GM20000 (cell line): Measurements from ENCODE around the gene MTA1.

Experiments used
- DNase-seq: peaks from one replicate; pipeline ENCODE4 v3.0.0; 2012; ENCODE audit warnings: low spot score
- TF ChIP-seq, protein P1 (sequence below): IDR thresholded peaks from 2 replicates; pipeline ENCODE4 v1.5.1; 2012; ENCODE audit warnings: mild to moderate bottlenecking, control low read depth; ENCODE audit errors: extremely low read depth, missing control alignments

The MTA1 gene

GRCh38 chr14:105447651-105448640 is 28.3 kb downstream of the MTA1 start:
- DNase-seq = no peak
- TF ChIP-seq, protein P1, sequence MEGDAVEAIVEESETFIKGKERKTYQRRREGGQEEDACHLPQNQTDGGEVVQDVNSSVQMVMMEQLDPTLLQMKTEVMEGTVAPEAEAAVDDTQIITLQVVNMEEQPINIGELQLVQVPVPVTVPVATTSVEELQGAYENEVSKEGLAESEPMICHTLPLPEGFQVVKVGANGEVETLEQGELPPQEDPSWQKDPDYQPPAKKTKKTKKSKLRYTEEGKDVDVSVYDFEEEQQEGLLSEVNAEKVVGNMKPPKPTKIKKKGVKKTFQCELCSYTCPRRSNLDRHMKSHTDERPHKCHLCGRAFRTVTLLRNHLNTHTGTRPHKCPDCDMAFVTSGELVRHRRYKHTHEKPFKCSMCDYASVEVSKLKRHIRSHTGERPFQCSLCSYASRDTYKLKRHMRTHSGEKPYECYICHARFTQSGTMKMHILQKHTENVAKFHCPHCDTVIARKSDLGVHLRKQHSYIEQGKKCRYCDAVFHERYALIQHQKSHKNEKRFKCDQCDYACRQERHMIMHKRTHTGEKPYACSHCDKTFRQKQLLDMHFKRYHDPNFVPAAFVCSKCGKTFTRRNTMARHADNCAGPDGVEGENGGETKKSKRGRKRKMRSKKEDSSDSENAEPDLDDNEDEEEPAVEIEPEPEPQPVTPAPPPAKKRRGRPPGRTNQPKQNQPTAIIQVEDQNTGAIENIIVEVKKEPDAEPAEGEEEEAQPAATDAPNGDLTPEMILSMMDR = no peak

DNA sequence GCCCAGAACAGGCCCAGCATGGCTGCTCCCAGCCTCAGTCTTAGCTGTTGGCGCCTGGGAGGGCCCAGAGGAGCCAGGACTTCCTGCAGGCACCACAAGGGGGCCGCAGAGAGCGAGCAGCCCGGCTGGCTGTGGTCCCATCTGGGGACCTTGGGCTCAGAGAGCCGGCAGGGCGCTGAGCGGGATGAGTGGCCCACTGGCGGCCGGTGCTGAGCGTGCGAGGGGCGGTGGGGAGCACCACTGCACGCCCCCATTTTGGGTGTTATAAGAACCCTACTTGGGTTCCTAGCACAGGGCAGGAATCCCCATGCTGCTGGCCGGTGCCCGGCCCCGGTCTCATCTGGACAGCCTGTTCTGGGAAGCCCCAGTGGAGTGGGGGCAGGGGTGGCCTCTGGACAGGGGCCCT is 29.1 kb downstream of the MTA1 start:
- peak; percentile 89 for DNase-seq
- TF ChIP-seq, protein P1 = peak; percentile 74

DNA sequence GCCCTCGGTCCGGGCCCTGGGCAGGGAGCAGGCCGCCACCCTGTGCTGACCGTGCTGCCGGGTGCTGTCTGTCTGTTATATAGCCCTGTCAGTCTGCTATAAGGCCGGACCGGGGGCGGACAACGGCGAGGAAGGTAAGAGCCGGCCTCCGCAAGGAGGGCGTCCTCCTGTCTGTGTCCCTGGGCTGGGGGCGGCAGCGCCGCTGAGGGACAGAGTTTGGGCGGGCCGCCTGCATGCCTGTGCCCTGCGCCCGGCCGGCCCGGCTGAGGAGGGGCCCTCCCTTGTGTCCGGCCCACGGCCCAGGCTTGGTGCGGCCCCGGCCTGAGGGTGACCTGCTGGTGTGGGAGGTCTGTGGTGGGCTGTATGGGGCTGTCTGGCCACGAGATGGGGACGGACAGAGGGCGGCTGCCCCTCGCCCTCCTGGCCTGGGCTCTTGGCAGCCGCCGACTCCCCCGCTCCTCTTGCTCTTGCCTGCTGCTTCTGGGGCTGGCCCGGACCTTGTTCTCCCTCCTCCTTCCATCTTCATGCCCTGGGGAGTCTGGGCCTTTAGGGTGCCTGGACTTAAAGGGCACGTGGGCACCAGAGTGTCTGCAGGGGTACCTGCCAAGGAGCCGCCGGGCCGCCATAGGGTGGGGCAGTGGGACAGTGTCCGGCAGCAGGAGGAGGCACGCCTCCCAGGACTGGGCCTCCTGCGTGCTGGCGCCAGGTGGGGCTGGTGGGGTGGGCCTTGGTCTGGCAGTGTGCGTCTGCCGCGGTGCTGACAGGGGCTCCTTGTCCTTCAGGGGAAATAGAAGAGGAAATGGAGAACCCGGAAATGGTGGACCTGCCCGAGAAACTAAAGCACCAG is 29.9 kb downstream of the MTA1 start:
- DNase-seq = no peak

DNA sequence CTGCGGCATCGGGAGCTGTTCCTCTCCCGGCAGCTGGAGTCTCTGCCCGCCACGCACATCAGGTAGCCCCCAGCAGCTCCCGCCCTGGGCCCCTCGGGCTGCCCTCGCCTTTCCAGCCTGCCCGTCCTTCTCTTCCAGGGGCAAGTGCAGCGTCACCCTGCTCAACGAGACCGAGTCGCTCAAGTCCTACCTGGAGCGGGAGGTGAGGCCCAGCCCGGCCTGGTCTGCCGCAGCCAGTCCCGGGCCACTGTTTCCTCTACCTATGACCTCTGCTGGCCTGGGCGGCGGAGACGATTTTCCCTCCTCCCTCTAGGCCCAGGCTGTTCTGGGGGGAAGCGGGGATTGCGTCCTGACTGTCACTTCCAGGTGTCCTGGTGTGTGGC is 30.5 kb downstream of the MTA1 start:
- no peak for DNase-seq
- TF ChIP-seq, protein P1 = no peak

More for the DNA sequence above, 29.9 kb downstream of the MTA1 start:
- TF ChIP-seq, protein P1 = no peak

DNA sequence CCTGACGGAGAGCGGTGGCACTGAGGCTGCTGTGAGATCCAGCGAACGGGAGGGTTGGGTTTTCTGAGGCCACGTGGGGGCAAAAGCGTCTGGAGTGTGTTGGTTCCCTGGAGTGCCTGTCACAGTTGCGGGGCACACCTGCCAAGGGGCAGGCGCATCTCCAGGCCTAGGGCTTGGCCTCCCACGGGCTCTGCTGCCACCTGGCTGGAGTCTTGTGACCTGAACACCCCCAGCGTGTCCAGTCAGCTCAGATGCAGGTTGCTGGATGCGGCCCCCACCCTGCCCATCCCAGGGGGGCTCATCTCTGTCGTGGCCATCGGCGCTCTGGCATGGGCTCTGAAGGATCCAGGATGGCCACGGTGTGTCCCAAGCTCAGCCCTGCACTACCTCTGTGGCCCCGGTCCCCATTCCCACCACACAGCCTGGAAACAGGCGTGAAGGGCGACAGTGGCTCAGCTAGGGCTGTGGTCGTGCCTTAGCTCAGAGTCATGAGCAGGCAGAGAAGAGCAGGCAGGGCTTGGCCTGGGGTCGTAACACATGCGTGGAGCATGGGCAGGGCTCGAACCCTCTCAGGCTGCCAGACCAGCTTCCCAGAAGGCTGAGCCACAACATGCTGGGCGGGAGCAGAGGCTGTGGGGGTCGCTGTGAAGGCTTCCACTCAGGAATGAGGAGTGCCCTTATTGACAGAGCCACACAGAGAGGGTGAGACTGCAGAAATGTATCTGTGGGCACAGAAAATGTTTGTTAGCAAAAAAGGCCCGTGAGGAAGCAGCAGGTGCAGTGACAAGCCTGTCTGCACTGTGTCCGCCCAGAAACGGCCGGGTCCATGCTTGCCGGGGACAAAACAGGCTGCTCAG is 31.5 kb downstream of the MTA1 start:
- TF ChIP-seq, protein P1 = no peak
- DNase-seq = no peak

DNA sequence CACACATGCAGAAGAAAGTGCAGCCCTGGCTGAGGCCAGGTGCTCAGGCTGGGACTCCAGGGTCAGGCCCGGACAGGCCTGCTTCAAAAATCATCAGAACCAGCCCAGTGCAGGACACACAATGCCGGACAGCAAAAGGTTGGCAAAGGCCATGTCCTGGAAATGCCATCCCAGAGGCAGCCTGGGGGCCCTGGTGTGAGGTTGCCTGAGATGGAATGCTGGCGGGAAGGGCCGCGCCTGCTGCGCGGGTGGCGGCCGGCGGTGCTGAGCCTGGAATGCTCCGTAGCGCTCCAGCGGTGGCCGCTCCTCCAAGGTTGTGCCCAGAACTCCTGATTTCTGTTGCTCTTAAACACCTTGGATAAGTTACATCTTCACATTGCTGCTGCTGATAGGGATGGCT is 33.3 kb downstream of the MTA1 start:
- no peak for DNase-seq
- TF ChIP-seq, protein P1 = no peak
